Measurements from ENCODE around the gene ERLEC1.

- TF ChIP-seq POLR2A (IDR thresholded peaks at IDR 0.05) (no peak), CTCF (IDR thresholded peaks at IDR 0.05) (no peak)
Observed at GRCh38 chr2:53739032-53739431, 47.8 kb upstream of the ERLEC1 start.
